ENCODE data around the gene PTGES2.
"Not testable (repeated sequence)": the region's sequence is repeated elsewhere in the genome, so short reads cannot be mapped to it uniquely, and the experiment has no call there.

The PTGES2 gene

DNA sequence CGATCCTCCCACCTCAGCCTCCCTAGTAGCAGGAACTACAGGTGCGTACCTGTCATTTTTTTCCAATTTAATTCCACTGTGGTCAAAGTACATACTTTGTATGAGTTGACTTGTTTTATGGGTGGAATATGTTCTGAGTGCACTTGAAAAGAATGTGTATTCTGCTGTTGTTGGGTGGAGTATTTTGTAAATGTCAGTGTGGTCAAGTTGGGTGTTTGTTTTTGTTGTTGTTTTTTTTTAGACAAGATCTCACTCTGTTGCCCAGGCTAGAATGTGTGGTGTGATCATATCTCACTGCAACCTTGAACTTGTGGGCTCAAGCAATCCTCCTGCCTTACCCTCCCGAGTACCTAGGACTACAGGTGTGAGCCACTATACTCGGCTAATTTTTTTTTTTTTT is 41.6 kb downstream of the PTGES2 start:
- FAIRE-seq: no peak

- FAIRE-seq: no peak
These were observed 42.8 kb downstream of the PTGES2 start for GRCh38 chr9:128084746-128085145.

GRCh38 chr9:128082151-128082550 is 45.4 kb downstream of the PTGES2 start:
- FAIRE-seq: no peak

DNA sequence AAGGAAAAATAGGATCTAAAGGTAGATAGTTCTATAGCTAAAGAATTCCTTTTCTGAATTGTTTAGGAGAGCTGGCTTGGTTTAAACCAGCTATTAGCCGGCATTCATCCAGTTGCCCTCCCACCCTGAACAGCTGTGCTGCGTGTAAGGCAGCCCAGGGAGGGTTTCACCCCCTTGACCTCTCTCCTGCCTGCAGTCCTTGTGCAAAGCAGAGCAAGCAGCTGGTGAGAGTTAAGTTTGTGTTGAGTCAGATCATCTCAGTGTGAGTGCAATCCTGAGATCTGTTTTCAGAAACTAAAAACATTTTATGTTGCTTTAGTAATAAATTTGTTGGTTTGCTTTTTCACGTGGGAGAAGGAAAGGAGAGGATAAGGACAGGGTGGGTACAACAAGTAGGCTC is 46.5 kb downstream of the PTGES2 start:
- FAIRE-seq: peak; percentile 83

DNA sequence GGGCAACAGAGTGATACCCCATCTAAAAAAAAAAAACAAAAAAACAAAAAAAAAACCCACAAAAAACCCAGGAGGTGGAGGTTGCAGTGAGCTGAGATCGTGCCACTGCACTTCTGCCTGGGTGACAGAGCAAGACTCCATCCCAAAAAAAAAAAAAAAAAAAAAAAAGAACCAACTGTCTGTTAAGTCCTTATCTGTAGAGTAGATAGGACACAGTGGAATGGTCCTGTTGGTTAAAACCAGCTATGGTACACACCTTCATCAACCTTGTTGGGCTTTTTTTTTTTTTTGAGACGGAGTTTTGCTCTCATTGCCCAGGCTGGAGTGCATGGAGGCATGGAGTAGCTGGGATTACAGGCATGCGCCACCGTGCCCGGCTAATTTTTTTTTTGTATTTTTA is 47.3 kb downstream of the PTGES2 start:
- FAIRE-seq: no peak

- FAIRE-seq: no peak
These were observed 48.8 kb downstream of the PTGES2 start for GRCh38 chr9:128078504-128079434.

DNA sequence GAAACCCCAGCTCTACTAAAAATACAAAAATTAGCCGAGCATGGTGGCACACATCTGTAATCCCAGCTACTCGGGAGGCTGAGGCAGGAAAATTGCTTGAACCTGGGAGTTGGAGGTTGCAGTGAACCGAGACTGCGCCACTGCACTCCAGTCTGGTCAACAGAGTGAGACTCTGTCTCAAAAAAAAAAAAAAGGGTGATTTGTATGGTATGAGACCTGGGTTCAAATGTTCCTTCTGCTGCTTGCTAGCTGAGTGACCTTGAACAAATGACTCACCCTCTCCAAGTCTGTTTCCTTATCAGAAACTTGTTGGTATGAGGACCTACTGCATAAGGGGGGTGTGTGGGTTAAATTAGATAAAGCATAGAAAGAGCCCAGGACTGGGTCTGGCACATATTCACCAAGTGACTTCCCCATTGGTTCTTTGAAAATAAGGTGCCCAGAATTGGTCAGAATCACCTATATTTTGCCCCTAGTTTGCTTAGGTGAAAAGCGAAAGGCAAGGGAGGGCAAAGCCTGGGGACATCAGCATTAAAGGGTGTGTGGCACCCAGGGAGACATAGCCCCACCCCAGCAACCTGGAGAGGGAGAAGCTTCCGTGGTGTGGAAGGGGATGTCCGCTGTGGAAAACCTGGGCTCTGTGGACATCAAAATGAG is 49.6 kb downstream of the PTGES2 start:
- no peak for FAIRE-seq

GRCh38 chr9:128073253-128073886 is 54.2 kb downstream of the PTGES2 start:
- no peak for FAIRE-seq

DNA sequence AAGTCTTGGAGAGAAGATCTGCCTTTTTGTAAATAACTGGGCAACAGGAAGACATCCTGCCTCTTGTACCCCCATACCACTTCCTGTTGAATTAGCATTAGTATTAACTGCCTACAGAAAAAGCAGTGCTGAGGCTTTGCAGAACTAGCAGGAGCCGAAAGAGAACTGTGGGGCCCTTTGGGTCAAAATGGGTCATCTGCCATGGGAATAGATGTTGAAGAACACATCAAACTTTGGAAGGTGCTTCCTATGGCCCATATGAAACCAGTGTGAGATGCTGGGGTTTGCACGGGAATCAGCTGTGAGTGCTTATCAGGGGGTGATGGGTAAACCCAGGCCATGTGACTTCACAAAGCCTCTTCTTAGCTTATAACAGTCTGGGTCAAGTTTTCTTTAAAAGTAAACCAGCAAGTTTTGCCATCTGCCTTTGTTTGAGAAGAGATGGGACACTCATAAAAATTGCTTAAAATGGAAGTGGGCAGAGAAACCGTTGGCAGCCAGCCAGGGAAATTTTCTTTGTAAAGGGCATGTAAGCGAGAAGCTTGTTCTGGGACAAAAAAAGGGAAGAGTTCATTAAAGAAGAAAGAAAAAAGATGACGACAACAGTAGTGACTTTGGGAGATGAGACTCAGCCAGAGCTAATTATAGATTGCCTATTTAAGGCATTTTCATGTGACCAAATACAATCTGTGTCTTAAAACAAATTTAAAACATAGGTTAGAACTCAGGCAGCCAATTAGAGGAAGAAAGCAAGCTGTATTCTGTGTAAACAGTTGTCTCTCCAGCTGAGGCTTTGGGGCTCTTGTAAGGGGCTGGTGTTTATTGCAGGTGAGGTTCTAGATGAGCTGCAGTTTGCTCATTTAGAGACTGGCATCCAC is 55.1 kb downstream of the PTGES2 start:
- no peak for FAIRE-seq

DNA sequence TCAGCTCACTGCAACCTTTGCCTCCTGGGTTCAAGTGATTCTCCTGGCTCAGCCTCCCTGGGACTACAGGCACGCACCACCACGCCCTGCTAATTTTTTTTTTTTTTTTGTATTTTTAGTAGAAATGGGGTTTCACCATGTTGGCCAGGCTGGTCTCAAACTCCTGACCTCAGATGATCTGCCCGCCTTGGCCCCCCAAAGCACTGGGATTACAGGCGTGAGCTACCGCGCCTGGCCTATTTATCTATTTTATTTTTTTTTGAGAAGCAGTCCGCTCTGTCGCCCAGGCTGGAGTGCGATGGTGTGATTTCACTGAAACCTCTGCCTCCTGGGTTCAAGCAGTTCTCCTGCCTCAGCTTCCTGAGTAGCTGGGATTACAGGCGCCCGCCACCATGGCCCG is 56.1 kb downstream of the PTGES2 start:
- not testable (repeated sequence) for FAIRE-seq

DNA sequence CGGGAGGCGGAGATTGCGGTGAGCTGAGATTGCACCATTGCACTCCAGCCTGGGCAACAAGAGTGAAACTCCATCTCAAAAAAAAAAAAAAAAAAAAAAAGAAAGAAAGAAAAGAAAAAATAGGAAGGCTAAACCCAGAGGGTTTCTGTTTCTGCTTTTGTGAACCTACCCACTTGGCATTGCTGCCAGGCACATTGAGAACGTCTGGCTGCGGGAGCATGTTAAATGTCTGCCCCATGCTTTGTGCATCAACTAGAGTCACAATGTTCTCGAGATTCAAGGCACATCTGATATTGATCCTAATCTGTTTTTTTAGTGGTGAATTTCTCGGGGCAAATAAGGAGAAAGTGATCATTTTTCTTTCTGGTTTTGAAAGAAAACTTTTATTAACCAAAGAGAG is 56.7 kb downstream of the PTGES2 start:
- no peak for FAIRE-seq

Measured in endometrium (tissue), 2 donors.